ENCODE data around the gene PIK3C2G. TPM values are rescaled to one million over a fixed set of nuclear protein-coding genes. Genes with fewer than 3 reads are reported as not detected.

PIK3C2G gene
- total and polyA plus RNA-seq, 2 of the 4 experiments (the other 2 are of a cell fraction) = not detected

GRCh38 chr12:18358077-18358476 is 96.8 kb downstream of the PIK3C2G start:
- Histone ChIP-seq H3K9ac (ENCODE audit: low read depth, low read length) (no peak overlapping the region), H3K4ac (ENCODE audit: low read depth, low read length) (no peak overlapping the region), H3K9me1 (ENCODE audit: insufficient read depth, low read length) (no peaks in the 10 kb centered on the region), H3K79me1 (ENCODE audit: low read depth in 1 of 2, low read length in 2 of 2) (no peaks in the 10 kb centered on the region), H2BK15ac (ENCODE audit: low read depth, low read length) (no peak overlapping the region), H3K36me3 (ENCODE audit: control insufficient read depth, insufficient read depth, low read length) (no peaks in the 10 kb centered on the region), H3K23ac (ENCODE audit: low read depth, low read length) (no peak overlapping the region), H3K9me3 (ENCODE audit: control insufficient read depth, insufficient read depth, low read length) (no peaks in the 10 kb centered on the region), H3K14ac (replicated peaks; ENCODE audit: low read depth, low read length) (no peak overlapping the region), H3K27ac (ENCODE audit: insufficient read depth, low read length) (no peak overlapping the region), H3K56ac (ENCODE audit: extremely low read depth, insufficient read depth, low read length) (no peak overlapping the region), H3K4me2 (ENCODE audit: low read depth, low read length) (no peak overlapping the region), H4K8ac (ENCODE audit: low read depth in 2 of 2, low read length in 2 of 2) (no peak overlapping the region), H2AFZ (replicated peaks; ENCODE audit: low read length, poor library complexity) (no peak overlapping the region), H3K27me3 (ENCODE audit: control insufficient read depth, insufficient read depth, low read length) (no peaks in the 10 kb centered on the region), H4K5ac (ENCODE audit: low read depth, low read length) (no peak overlapping the region), H2AK5ac (ENCODE audit: low read depth, low read length) (no peak overlapping the region), H2BK120ac (ENCODE audit: low read depth, low read length) (no peak overlapping the region), H3K4me1 (ENCODE audit: control insufficient read depth, insufficient read depth, low read length) (no peaks in the 10 kb centered on the region), H4K20me1 (ENCODE audit: insufficient read depth, low read length) (no peaks in the 10 kb centered on the region), H2BK20ac (ENCODE audit: low read depth, low read length) (no peak overlapping the region), H2BK5ac (ENCODE audit: low read depth, low read length, poor library complexity, severe bottlenecking) (no peak overlapping the region), H2AK9ac (replicated peaks; ENCODE audit: low read depth, low read length, poor library complexity) (no peak overlapping the region), H4K91ac (ENCODE audit: insufficient read depth, low read depth, low read length) (no peak overlapping the region), H3K4me3 (ENCODE audit: insufficient read depth, low read depth, low read length) (no peak overlapping the region), H3K18ac (ENCODE audit: low read depth, low read length) (no peak overlapping the region)
- ChIA-PET POLR2A (ENCODE audit: unreplicated experiment) (no interaction called here), CTCF (no interaction called here)
- no CpG with 5 or more reads among the region's 2 CpGs for WGBS, 2 experiments (ENCODE audit: extremely low coverage in 2 of 2, insufficient read length in 1 of 2)
- in situ Hi-C loops (cut with MboI; ENCODE audit: low sequenced_read_pairs) (no loop called here), intact Hi-C loops (cut with micrococcal nuclease) (no loop called here), dilution Hi-C loops (cut with HindIII; ENCODE audit: low sequenced_read_pairs, unreplicated experiment) (no loop called here)
- TF ChIP-seq MAZ (IDR thresholded peaks at IDR 0.05; ENCODE audit: borderline replicate concordance, low read depth, low read length) (no peak), NFE2L2 (IDR thresholded peaks at IDR 0.05; ENCODE audit: low read depth, low read length) (no peak), USF2 (IDR thresholded peaks at IDR 0.05; ENCODE audit: low read depth, low read length) (no peak), BHLHE40 (IDR thresholded peaks at IDR 0.05; ENCODE audit: low read depth, low read length) (no peak), RCOR1 (IDR thresholded peaks at IDR 0.05; ENCODE audit: insufficient replicate concordance, low read length) (no peak), FOS (IDR thresholded peaks at IDR 0.05; ENCODE audit: low read depth, low read length) (no peak), RAD21 (IDR thresholded peaks at IDR 0.05; ENCODE audit: low read length) (no peak), CTCF (conservative IDR thresholded peaks at IDR 0.05; ENCODE audit: low read depth, low read length) (no peak), ELK1 (IDR thresholded peaks at IDR 0.05; ENCODE audit: borderline replicate concordance, low read depth, low read length) (no peak)
- ATAC-seq (ENCODE audit: low read depth) = no peak
- BruUV-seq (replicated peaks) = no TSS peak
- no peak for DNase-seq

Data from IMR-90 (cell line).